ENCODE measurements around the gene HEATR5B. TPM values are rescaled to one million over a fixed set of nuclear protein-coding genes. Genes with fewer than 3 reads are reported as not detected.

Gene HEATR5B
- total and polyA plus RNA-seq, 9 of the 15 experiments (the other 6 are each of a cell fraction or from before 2014, with no cell fraction given), result 4.2 to 21.7 (median 12.2) TPM

GRCh38 chr2:37080689-37081088 lies 3.5 kb downstream of the HEATR5B start:
- no peaks in the 10 kb centered on the region for H4K20me1 ChIP-seq (replicated peaks; ENCODE audit: control insufficient read depth, insufficient read depth, low read length)
- DNase-seq (ENCODE audit: extremely low read depth in 1 of 4, low spot score in 3 of 4), result no peak
- no peaks in the 10 kb centered on the region for H3K9me1 ChIP-seq (ENCODE audit: control insufficient read depth, insufficient read depth, low read length)
- H3K4me2 ChIP-seq (ENCODE audit: insufficient read depth, low read length), result no peak overlapping the region
- no peaks in the 10 kb centered on the region for H3K9me3 ChIP-seq (replicated peaks; ENCODE audit: control insufficient read depth, insufficient read depth, low read depth, low read length)
- no peak for ATAC-seq
- peaks cover 5 to 7% of the 10 kb centered on the region in 2 experiments; a peak in 3 of 5 replicates for H3K4me1 ChIP-seq (replicated peaks in 1 of 2; ENCODE audit: control insufficient read depth in 2 of 2, insufficient read depth in 2 of 2, low read length in 2 of 2)
- no peak overlapping the region for H3K9ac ChIP-seq (ENCODE audit: insufficient read depth in 1 of 2, low read depth in 2 of 2, low read length in 2 of 2)
- no peaks in the 10 kb centered on the region for H3K27me3 ChIP-seq (ENCODE audit: control insufficient read depth in 2 of 2, insufficient read depth in 2 of 2, low read length in 2 of 2)
- H3K4me3 ChIP-seq, result no peak overlapping the region
- ChIA-PET CTCF (ENCODE audit: low intra/inter-chr PET ratio) (no interaction called here), POLR2A (no interaction called here)
- H2AFZ ChIP-seq (ENCODE audit: low read depth, low read length), result no peak overlapping the region
- no peak overlapping the region for H3K27ac ChIP-seq (ENCODE audit: extremely low read depth, low read depth, low read length)
- in situ Hi-C loops (cut with MboI) (no loop called here), intact Hi-C loops (cut with micrococcal nuclease) (no loop called here)
- FAIRE-seq, result no peak
- peaks cover 38% of the 10 kb centered on the region for H3K36me3 ChIP-seq (ENCODE audit: control insufficient read depth, insufficient read depth, low read length)
- peaks cover 27% of the 10 kb centered on the region for H3K79me2 ChIP-seq (ENCODE audit: control insufficient read depth, insufficient read depth, low read length)
- 47% methylated on average over 3 of the region's 3 CpGs for WGBS (ENCODE audit: insufficient coverage, low coverage, missing lambda C conversion rate)
- TF ChIP-seq, protein P1, sequence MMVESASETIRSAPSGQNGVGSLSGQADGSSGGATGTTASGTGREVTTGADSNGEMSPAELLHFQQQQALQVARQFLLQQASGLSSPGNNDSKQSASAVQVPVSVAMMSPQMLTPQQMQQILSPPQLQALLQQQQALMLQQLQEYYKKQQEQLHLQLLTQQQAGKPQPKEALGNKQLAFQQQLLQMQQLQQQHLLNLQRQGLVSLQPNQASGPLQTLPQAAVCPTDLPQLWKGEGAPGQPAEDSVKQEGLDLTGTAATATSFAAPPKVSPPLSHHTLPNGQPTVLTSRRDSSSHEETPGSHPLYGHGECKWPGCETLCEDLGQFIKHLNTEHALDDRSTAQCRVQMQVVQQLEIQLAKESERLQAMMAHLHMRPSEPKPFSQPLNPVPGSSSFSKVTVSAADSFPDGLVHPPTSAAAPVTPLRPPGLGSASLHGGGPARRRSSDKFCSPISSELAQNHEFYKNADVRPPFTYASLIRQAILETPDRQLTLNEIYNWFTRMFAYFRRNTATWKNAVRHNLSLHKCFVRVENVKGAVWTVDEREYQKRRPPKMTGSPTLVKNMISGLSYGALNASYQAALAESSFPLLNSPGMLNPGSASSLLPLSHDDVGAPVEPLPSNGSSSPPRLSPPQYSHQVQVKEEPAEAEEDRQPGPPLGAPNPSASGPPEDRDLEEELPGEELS (CRISPR knock-in tag; IDR thresholded peaks at IDR 0.05; ENCODE audit: borderline replicate concordance), result no peak
- TF ChIP-seq DACH1 (IDR thresholded peaks at IDR 0.05; ENCODE audit: partially characterized antibody), result no peak
- no peak for TF ChIP-seq E2F3 (CRISPR knock-in tag; IDR thresholded peaks at IDR 0.05)
- no peak for TF ChIP-seq SMARCC2 (IDR thresholded peaks at IDR 0.05; ENCODE audit: low read depth)
- no peak for TF ChIP-seq ZNF583 (CRISPR knock-in tag; IDR thresholded peaks at IDR 0.05)
- no peak for TF ChIP-seq ZNF639 (CRISPR knock-in tag; conservative IDR thresholded peaks at IDR 0.05 in 1 of 2, IDR thresholded peaks at IDR 0.05 in 1 of 2)
- TF ChIP-seq POU5F1 (IDR thresholded peaks at IDR 0.05; ENCODE audit: borderline replicate concordance, low read depth, low read length, partially characterized antibody), result no peak
- no TSS peak for BruUV-seq (replicated peaks)
